Measurements from ENCODE around the gene NTN1. TPM values are rescaled to one million over a fixed set of nuclear protein-coding genes. Genes with fewer than 3 reads are reported as not detected.
A peak's percentile ranks its signal among the peaks of the same experiment; 100 is the strongest.
"Not testable (repeated sequence)": the region's sequence is repeated elsewhere in the genome, so short reads cannot be mapped to it uniquely, and the experiment has no call there.

NTN1 gene
- total RNA-seq, 4 donors from 2014 or later = 74.3 to 211 (median 107) TPM

GRCh38 chr17:9095390-9095789 is 74.1 kb downstream of the NTN1 start:
- Histone ChIP-seq H3K4me1 (peaks cover 0 to 61% (median 2%) of the 10 kb centered on the region in 3 donors), H3K36me3 (no peaks in the 10 kb centered on the region), H3K9me3 (no peaks in the 10 kb centered on the region), H3K27me3 (no peaks in the 10 kb centered on the region), H3K4me3 (no peak overlapping the region), H3K27ac (peak overlapping the region in 2 of 4 donors; percentile 46 to 47)
- ATAC-seq = no peak
- 26 to 45% methylated on average over 2 of the region's 2 CpGs for WGBS, 2 donors (ENCODE audit: low coverage in 1 of 2)
- no peak for TF ChIP-seq EP300 (IDR thresholded peaks at IDR 0.05)
- no peak for TF ChIP-seq POLR2A (IDR thresholded peaks at IDR 0.05)
- peak; percentile 79 for TF ChIP-seq POLR2AphosphoS5 (IDR thresholded peaks at IDR 0.05)
- TF ChIP-seq, protein P1, sequence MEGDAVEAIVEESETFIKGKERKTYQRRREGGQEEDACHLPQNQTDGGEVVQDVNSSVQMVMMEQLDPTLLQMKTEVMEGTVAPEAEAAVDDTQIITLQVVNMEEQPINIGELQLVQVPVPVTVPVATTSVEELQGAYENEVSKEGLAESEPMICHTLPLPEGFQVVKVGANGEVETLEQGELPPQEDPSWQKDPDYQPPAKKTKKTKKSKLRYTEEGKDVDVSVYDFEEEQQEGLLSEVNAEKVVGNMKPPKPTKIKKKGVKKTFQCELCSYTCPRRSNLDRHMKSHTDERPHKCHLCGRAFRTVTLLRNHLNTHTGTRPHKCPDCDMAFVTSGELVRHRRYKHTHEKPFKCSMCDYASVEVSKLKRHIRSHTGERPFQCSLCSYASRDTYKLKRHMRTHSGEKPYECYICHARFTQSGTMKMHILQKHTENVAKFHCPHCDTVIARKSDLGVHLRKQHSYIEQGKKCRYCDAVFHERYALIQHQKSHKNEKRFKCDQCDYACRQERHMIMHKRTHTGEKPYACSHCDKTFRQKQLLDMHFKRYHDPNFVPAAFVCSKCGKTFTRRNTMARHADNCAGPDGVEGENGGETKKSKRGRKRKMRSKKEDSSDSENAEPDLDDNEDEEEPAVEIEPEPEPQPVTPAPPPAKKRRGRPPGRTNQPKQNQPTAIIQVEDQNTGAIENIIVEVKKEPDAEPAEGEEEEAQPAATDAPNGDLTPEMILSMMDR (IDR thresholded peaks at IDR 0.05) = no peak

- 73 to 82% methylated on average over 3 to 4 of the region's 6 CpGs for WGBS, 2 donors (ENCODE audit: low coverage in 1 of 2)
- Histone ChIP-seq H3K27ac (peak overlapping the region in 2 of 4 donors; percentile 3 to 35), H3K4me1 (peaks cover 0 to 65% (median 2%) of the 10 kb centered on the region in 3 donors), H3K4me3 (no peak overlapping the region), H3K9me3 (no peaks in the 10 kb centered on the region), H3K36me3 (no peaks in the 10 kb centered on the region), H3K27me3 (no peaks in the 10 kb centered on the region)
- ATAC-seq = no peak
- TF ChIP-seq EP300 (IDR thresholded peaks at IDR 0.05) (no peak), POLR2A (IDR thresholded peaks at IDR 0.05) (no peak), POLR2AphosphoS5 (IDR thresholded peaks at IDR 0.05) (no peak)
- TF ChIP-seq, protein P1 (IDR thresholded peaks at IDR 0.05) = no peak
Observed at GRCh38 chr17:9098242-9098825, 77.0 kb downstream of the NTN1 start.

GRCh38 chr17:9101356-9101755 is 80.0 kb downstream of the NTN1 start:
- Histone ChIP-seq H3K4me3 (no peak overlapping the region), H3K27me3 (no peaks in the 10 kb centered on the region), H3K4me1 (peaks cover 4 to 68% (median 8%) of the 10 kb centered on the region in 3 donors), H3K9me3 (no peaks in the 10 kb centered on the region), H3K27ac (peak overlapping the region in 2 of 4 donors; percentile 10 to 45), H3K36me3 (no peaks in the 10 kb centered on the region)
- ATAC-seq = no peak
- WGBS, 2 donors (ENCODE audit: low coverage in 1 of 2) = 80% methylated on average over 1 of the region's 1 CpG; no CpG with 5 or more reads in 1 of the 2 donors
- TF ChIP-seq EP300 (IDR thresholded peaks at IDR 0.05) (no peak), POLR2A (IDR thresholded peaks at IDR 0.05) (no peak), POLR2AphosphoS5 (IDR thresholded peaks at IDR 0.05) (no peak)
- TF ChIP-seq, protein P1 (IDR thresholded peaks at IDR 0.05) = no peak

DNA sequence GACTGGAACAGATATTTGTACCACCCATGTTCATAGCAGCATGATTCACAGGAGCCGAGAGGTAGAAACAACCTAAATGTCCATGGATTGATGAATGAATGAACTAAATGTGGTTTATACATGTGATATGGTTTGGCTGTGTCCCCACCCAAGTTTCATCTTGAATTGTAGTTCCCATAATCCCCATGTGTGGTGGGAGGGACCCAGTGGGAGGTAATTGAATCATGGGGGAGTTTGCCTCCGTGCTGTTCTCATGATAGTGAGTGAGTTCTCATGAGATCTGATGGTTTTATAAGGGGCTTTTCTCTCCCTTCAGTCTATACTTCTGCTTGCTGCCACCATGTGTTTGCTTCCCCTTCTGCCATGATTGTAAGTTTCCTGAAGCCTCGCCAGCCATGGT is 81.9 kb downstream of the NTN1 start:
- not testable (repeated sequence) for ATAC-seq, H3K4me3 ChIP-seq, H3K27me3 ChIP-seq, H3K36me3 ChIP-seq, H3K9me3 ChIP-seq
- H3K27ac ChIP-seq = peak overlapping the region in 2 of 4 donors; percentile 85 to 88
- H3K4me1 ChIP-seq = peaks cover 4 to 79% (median 8%) of the 10 kb centered on the region in 3 donors
- WGBS, 2 donors (ENCODE audit: low coverage in 1 of 2) = 94 to 100% methylated on average over 1 to 3 of the region's 3 CpGs

- peaks cover 4 to 88% (median 8%) of the 10 kb centered on the region in 3 donors for H3K4me1 ChIP-seq
- H3K9me3 ChIP-seq = no peaks in the 10 kb centered on the region
- no peaks in the 10 kb centered on the region for H3K27me3 ChIP-seq
- TF ChIP-seq EP300 (IDR thresholded peaks at IDR 0.05) (no peak), POLR2AphosphoS5 (IDR thresholded peaks at IDR 0.05) (peak; percentile 99), POLR2A (IDR thresholded peaks at IDR 0.05) (no peak)
- TF ChIP-seq, protein P1 (IDR thresholded peaks at IDR 0.05) = peak in 3 of 4 experiments; percentile 2 to 67 (median 55)
- ATAC-seq = peak; percentile 94
- WGBS, 2 donors (ENCODE audit: low coverage in 1 of 2) = 37 to 64% methylated on average over 6 to 10 of the region's 18 CpGs
- H3K36me3 ChIP-seq = no peaks in the 10 kb centered on the region
- peak overlapping the region; percentile 85 to 90 (median 88) for H3K27ac ChIP-seq
- H3K4me3 ChIP-seq = no peak overlapping the region
Observed at GRCh38 chr17:9104370-9105041, 83.2 kb downstream of the NTN1 start.

Measured in gastroesophageal sphincter (tissue), 4 donors.